ENCODE data around the gene DLG2.
"Not testable (repeated sequence)": the region's sequence is repeated elsewhere in the genome, so short reads cannot be mapped to it uniquely, and the experiment has no call there.

Gene DLG2

GRCh38 chr11:85232559-85232958 lies 394.6 kb downstream of the DLG2 start:
- Histone ChIP-seq H3K4me2 (ENCODE audit: low read length) (no peak overlapping the region), H3K4me3 (ENCODE audit: low read length) (no peak overlapping the region), H3K9me2 (replicated peaks; ENCODE audit: control insufficient read depth, low read length) (no peaks in the 10 kb centered on the region), H3K36me3 (ENCODE audit: control insufficient read depth, low read length) (no peaks in the 10 kb centered on the region), H4K20me1 (ENCODE audit: control insufficient read depth, insufficient read depth, low read depth, low read length) (no peaks in the 10 kb centered on the region), H3F3A (ENCODE audit: control insufficient read depth, insufficient read depth) (no peaks in the 10 kb centered on the region), H3K9me3 (ENCODE audit: control insufficient read depth, insufficient read depth, low read length) (no peaks in the 10 kb centered on the region), H3K27me3 (ENCODE audit: control insufficient read depth, low read length) (no peaks in the 10 kb centered on the region), H3K79me2 (ENCODE audit: control insufficient read depth, low read length) (no peaks in the 10 kb centered on the region), H3K4me1 (ENCODE audit: control insufficient read depth, low read length) (no peaks in the 10 kb centered on the region), H3K27ac (ENCODE audit: low read depth, low read length) (no peak overlapping the region)
- no peak for TF ChIP-seq CTCF (IDR thresholded peaks at IDR 0.05; ENCODE audit: low read depth, low read length, poor library complexity, severe bottlenecking)
- no peak for TF ChIP-seq EZH2phosphoT487 (IDR thresholded peaks at IDR 0.05; ENCODE audit: borderline replicate concordance, low read length)

GRCh38 chr11:85231588-85231987 lies 395.6 kb downstream of the DLG2 start:
- Histone ChIP-seq H3K9me2 (replicated peaks; ENCODE audit: control insufficient read depth, low read length) (no peaks in the 10 kb centered on the region), H3K79me2 (ENCODE audit: control insufficient read depth, low read length) (no peaks in the 10 kb centered on the region), H3K4me3 (ENCODE audit: low read length) (no peak overlapping the region), H4K20me1 (ENCODE audit: control insufficient read depth, insufficient read depth, low read depth, low read length) (no peaks in the 10 kb centered on the region), H3F3A (ENCODE audit: control insufficient read depth, insufficient read depth) (no peaks in the 10 kb centered on the region), H3K36me3 (ENCODE audit: control insufficient read depth, low read length) (no peaks in the 10 kb centered on the region), H3K27ac (ENCODE audit: low read depth, low read length) (no peak overlapping the region), H3K27me3 (ENCODE audit: control insufficient read depth, low read length) (no peaks in the 10 kb centered on the region), H3K4me2 (ENCODE audit: low read length) (no peak overlapping the region), H3K4me1 (ENCODE audit: control insufficient read depth, low read length) (no peaks in the 10 kb centered on the region), H3K9me3 (ENCODE audit: control insufficient read depth, insufficient read depth, low read length) (no peaks in the 10 kb centered on the region)
- TF ChIP-seq EZH2phosphoT487 (IDR thresholded peaks at IDR 0.05; ENCODE audit: borderline replicate concordance, low read length) (no peak), CTCF (IDR thresholded peaks at IDR 0.05; ENCODE audit: low read depth, low read length, poor library complexity, severe bottlenecking) (no peak)

- H3F3A ChIP-seq (ENCODE audit: control insufficient read depth, insufficient read depth); H3K9me2 ChIP-seq (replicated peaks; ENCODE audit: control insufficient read depth, low read length); H3K4me3 ChIP-seq (ENCODE audit: low read length); H3K9me3 ChIP-seq (ENCODE audit: control insufficient read depth, insufficient read depth, low read length); H3K36me3 ChIP-seq (ENCODE audit: control insufficient read depth, low read length); H3K4me2 ChIP-seq (ENCODE audit: low read length); H4K20me1 ChIP-seq (ENCODE audit: control insufficient read depth, insufficient read depth, low read depth, low read length); H3K27me3 ChIP-seq (ENCODE audit: control insufficient read depth, low read length); H3K79me2 ChIP-seq (ENCODE audit: control insufficient read depth, low read length); H3K27ac ChIP-seq (ENCODE audit: low read depth, low read length); H3K4me1 ChIP-seq (ENCODE audit: control insufficient read depth, low read length): not testable (repeated sequence)
These were observed 397.4 kb downstream of the DLG2 start for GRCh38 chr11:85229723-85230122.

GRCh38 chr11:85196968-85197367 lies 430.2 kb downstream of the DLG2 start:
- Histone ChIP-seq H3K4me3 (ENCODE audit: low read length) (no peak overlapping the region), H3F3A (ENCODE audit: control insufficient read depth, insufficient read depth) (no peaks in the 10 kb centered on the region), H3K27me3 (ENCODE audit: control insufficient read depth, low read length) (no peaks in the 10 kb centered on the region), H3K27ac (ENCODE audit: low read depth, low read length) (no peak overlapping the region), H3K79me2 (ENCODE audit: control insufficient read depth, low read length) (no peaks in the 10 kb centered on the region), H3K4me2 (ENCODE audit: low read length) (no peak overlapping the region), H3K9me2 (replicated peaks; ENCODE audit: control insufficient read depth, low read length) (no peaks in the 10 kb centered on the region), H3K4me1 (ENCODE audit: control insufficient read depth, low read length) (no peaks in the 10 kb centered on the region), H3K9me3 (ENCODE audit: control insufficient read depth, insufficient read depth, low read length) (no peaks in the 10 kb centered on the region), H4K20me1 (ENCODE audit: control insufficient read depth, insufficient read depth, low read depth, low read length) (no peaks in the 10 kb centered on the region), H3K36me3 (ENCODE audit: control insufficient read depth, low read length) (no peaks in the 10 kb centered on the region)
- TF ChIP-seq EZH2phosphoT487 (IDR thresholded peaks at IDR 0.05; ENCODE audit: borderline replicate concordance, low read length): no peak
- no peak for TF ChIP-seq CTCF (IDR thresholded peaks at IDR 0.05; ENCODE audit: low read depth, low read length, poor library complexity, severe bottlenecking)

All from DOHH2 (cell line).